Measurements from ENCODE around the gene RAB11FIP2.

DNA sequence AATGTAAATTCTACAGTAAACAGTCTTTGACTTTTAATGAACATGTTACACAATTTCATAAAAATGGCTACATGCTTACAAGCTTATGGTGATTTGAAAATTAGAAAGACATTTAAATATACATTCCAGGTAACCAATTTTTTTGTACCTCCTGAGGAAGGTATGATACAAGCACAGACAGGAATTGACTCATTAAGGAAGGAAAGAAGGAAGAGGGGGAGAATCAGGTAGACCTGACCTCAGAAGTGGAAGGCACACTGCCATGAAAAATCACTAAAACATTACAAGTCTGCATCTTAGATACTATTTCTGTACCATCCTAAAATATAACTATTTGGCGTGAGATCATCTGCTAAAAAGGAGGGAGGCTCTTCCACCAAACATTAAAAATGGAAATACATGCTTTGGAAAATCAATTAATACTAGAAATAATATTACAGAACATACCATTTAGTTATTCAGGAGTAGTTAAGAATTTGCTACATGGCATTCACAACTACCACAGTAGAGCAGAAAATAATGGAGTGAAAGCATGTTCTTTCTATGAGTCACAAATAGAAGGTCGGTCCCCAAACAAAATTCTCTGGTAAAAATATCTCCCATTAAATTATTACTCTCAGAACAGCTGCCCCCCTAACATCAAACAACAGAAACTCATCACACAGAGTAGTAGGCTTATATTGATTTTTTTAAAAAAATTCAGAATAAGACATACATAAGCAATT is 15.2 kb downstream of the RAB11FIP2 start:
- TF ChIP-seq, protein P1, sequence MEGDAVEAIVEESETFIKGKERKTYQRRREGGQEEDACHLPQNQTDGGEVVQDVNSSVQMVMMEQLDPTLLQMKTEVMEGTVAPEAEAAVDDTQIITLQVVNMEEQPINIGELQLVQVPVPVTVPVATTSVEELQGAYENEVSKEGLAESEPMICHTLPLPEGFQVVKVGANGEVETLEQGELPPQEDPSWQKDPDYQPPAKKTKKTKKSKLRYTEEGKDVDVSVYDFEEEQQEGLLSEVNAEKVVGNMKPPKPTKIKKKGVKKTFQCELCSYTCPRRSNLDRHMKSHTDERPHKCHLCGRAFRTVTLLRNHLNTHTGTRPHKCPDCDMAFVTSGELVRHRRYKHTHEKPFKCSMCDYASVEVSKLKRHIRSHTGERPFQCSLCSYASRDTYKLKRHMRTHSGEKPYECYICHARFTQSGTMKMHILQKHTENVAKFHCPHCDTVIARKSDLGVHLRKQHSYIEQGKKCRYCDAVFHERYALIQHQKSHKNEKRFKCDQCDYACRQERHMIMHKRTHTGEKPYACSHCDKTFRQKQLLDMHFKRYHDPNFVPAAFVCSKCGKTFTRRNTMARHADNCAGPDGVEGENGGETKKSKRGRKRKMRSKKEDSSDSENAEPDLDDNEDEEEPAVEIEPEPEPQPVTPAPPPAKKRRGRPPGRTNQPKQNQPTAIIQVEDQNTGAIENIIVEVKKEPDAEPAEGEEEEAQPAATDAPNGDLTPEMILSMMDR (IDR thresholded peaks at IDR 0.05) = no peak
- no peak for TF ChIP-seq POLR2AphosphoS5 (IDR thresholded peaks at IDR 0.05)

Data from stomach (tissue), 4 donors.